Stimulated activated CD8-positive, alpha-beta memory T cell treated with anti-CD3 and anti-CD28 coated beads, Interleukin-4, amount 100 ng/mL, for 4 hours (primary cell): ENCODE measurements around the gene C3orf18.

Source experiments
- DNase-seq, 2 donors: peaks; one replicate each; pipeline ENCODE4 v3.0.0-alpha.2; 2020; ENCODE audit warnings: low read depth in 2 of 2, low spot score in 1 of 2

Gene C3orf18

GRCh38 chr3:50551054-50551659 lies 16.4 kb downstream of the C3orf18 start:
- DNase-seq: no peak

GRCh38 chr3:50550079-50550736 lies 17.3 kb downstream of the C3orf18 start:
- peak; percentile 27 to 44 for DNase-seq

GRCh38 chr3:50549226-50549625 lies 18.3 kb downstream of the C3orf18 start:
- no peak for DNase-seq

- DNase-seq: no peak
Measured at GRCh38 chr3:50545781-50546180, 21.8 kb downstream of the C3orf18 start.

GRCh38 chr3:50542177-50543034 lies 25.1 kb downstream of the C3orf18 start:
- DNase-seq: peak in 1 of 2 donors; percentile 42

- no peak for DNase-seq
Measured at GRCh38 chr3:50539356-50540286, 27.9 kb downstream of the C3orf18 start.

GRCh38 chr3:50537421-50538129 lies 30.0 kb downstream of the C3orf18 start:
- no peak for DNase-seq

- no peak for DNase-seq
Measured at GRCh38 chr3:50536471-50537180, 30.9 kb downstream of the C3orf18 start.

GRCh38 chr3:50534681-50535330 lies 32.7 kb downstream of the C3orf18 start:
- DNase-seq: no peak

GRCh38 chr3:50533807-50534461 lies 33.6 kb downstream of the C3orf18 start:
- DNase-seq: no peak

- no peak for DNase-seq
Measured at GRCh38 chr3:50533316-50533715, 34.2 kb downstream of the C3orf18 start.

GRCh38 chr3:50532062-50532705 lies 35.4 kb downstream of the C3orf18 start:
- no peak for DNase-seq

- DNase-seq: no peak
Measured at GRCh38 chr3:50531201-50531600, 36.3 kb downstream of the C3orf18 start.

- DNase-seq: no peak
Measured at GRCh38 chr3:50530001-50530970, 37.3 kb downstream of the C3orf18 start.

GRCh38 chr3:50525987-50526386 lies 41.6 kb downstream of the C3orf18 start:
- DNase-seq: peak; percentile 8 to 15

GRCh38 chr3:50525191-50525910 lies 42.2 kb downstream of the C3orf18 start:
- DNase-seq: no peak
